HepG2 (cell line): Measurements from ENCODE around the gene TIMM10. TPM values are rescaled to one million over a fixed set of nuclear protein-coding genes. Genes with fewer than 3 reads are reported as not detected.

Source experiments
- CBX2 ChIP-seq, 2 experiments: fragments of 200-600 bp in 1 of 2; sonication (generic); formaldehyde crosslinking in 1 of 2; IDR thresholded peaks; 2 replicates each; pipeline versions ENCODE4 v1.7.0 to v1.8.1; 2018 to 2022; ENCODE audit warnings: low read depth in 2 of 2, low read length in 1 of 2, mild to moderate bottlenecking in 1 of 2, missing genetic modification reagents in 1 of 2
- EP300 ChIP-seq, 3 experiments: sonication (generic) in 1 of 3; formaldehyde crosslinking in 1 of 3; IDR thresholded peaks; 2 replicates each; pipeline versions ENCODE4 v1.5.1 to v1.6.1; 2011 to 2020; ENCODE audit warnings: low read depth in 2 of 3, low read length in 2 of 3, borderline replicate concordance in 1 of 3, improper control_type of control experiment in 1 of 3, mild to moderate bottlenecking in 1 of 3, missing genetic modification reagents in 1 of 3, moderate library complexity in 1 of 3
- ETV5 ChIP-seq: IDR thresholded peaks from 2 replicates; pipeline ENCODE4 v1.6.1; 2018; ENCODE audit warnings: missing biosample characterization, missing genetic modification reagents, inconsistent platforms, borderline replicate concordance
- MEIS1 ChIP-seq: sonication (generic); formaldehyde crosslinking; IDR thresholded peaks from 2 replicates; pipeline ENCODE4 v1.9.0; 2021; ENCODE audit warnings: mild to moderate bottlenecking, missing genetic modification reagents, moderate library complexity, borderline replicate concordance
- MIER3 ChIP-seq: IDR thresholded peaks from 2 replicates; pipeline ENCODE4 v1.6.1; 2016; ENCODE audit warnings: missing compliant biosample characterization, borderline replicate concordance
- PLRG1 ChIP-seq: fragments of 450-650 bp; conservative IDR thresholded peaks from 2 replicates; pipeline ENCODE4 v1.6.1; 2016
- PRPF4 ChIP-seq: fragments of 200-400 bp; formaldehyde crosslinking; IDR thresholded peaks from 2 replicates; pipeline ENCODE4 v1.6.1; 2016; ENCODE audit warnings: low read length, low read depth; ENCODE audit not compliant: poor library complexity, severe bottlenecking
- SIX4 ChIP-seq: sonication (generic); formaldehyde crosslinking; IDR thresholded peaks from 2 replicates; pipeline ENCODE4 v1.4.0; 2020; ENCODE audit warnings: missing genetic modification reagents
- SMAD9 ChIP-seq: sonication (generic); formaldehyde crosslinking; IDR thresholded peaks from 2 replicates; pipeline ENCODE4 v1.5.1; 2020; ENCODE audit warnings: mild to moderate bottlenecking, missing genetic modification reagents
- TAF15 ChIP-seq: fragments of 200-400 bp; formaldehyde crosslinking; IDR thresholded peaks from one replicate; pipeline ENCODE4 v1.6.1; 2018; ENCODE audit warnings: mild to moderate bottlenecking, low read depth, low read length; ENCODE audit not compliant: poor library complexity, severe bottlenecking
- ZMYM3 ChIP-seq: sonication (generic); formaldehyde crosslinking; IDR thresholded peaks from 2 replicates; pipeline ENCODE4 v1.5.1; 2020; ENCODE audit warnings: mild to moderate bottlenecking, missing genetic modification reagents
- ZNF33B ChIP-seq: sonication (generic); formaldehyde crosslinking; IDR thresholded peaks from 2 replicates; pipeline ENCODE4 v1.5.1; 2020; ENCODE audit warnings: mild to moderate bottlenecking, missing genetic modification reagents
- ZNF383 ChIP-seq: sonication (generic); formaldehyde crosslinking; IDR thresholded peaks from 2 replicates; pipeline ENCODE4 v1.4.0; 2020; ENCODE audit warnings: missing genetic modification reagents, mild to moderate bottlenecking, borderline replicate concordance
- ZNF530 ChIP-seq: sonication (generic); formaldehyde crosslinking; IDR thresholded peaks from 2 replicates; pipeline ENCODE4 v1.5.0; 2020; ENCODE audit warnings: low read depth, mild to moderate bottlenecking, missing genetic modification reagents
- ZNF616 ChIP-seq: sonication (generic); formaldehyde crosslinking; IDR thresholded peaks from 2 replicates; pipeline ENCODE4 v1.5.0; 2020; ENCODE audit warnings: low read depth, mild to moderate bottlenecking, missing genetic modification reagents
- ZNF768 ChIP-seq: sonication (generic); formaldehyde crosslinking; IDR thresholded peaks from 2 replicates; pipeline ENCODE4 v1.4.0; 2020; ENCODE audit warnings: missing genetic modification reagents
- ZSCAN9 ChIP-seq: IDR thresholded peaks from 2 replicates; pipeline ENCODE4 v1.6.1; 2016; ENCODE audit warnings: borderline replicate concordance
- polyA plus RNA-seq, 8 experiments: library from polyadenylated mRNA; depleted of rRNA in 3 of 8; stranded (reverse) in 7 of 8; unstranded in 1 of 8; fragments of >200 nt; fragmentation: Illumina TruSeq in 4 of 8; extraction: Trizol in 4 of 8; gene quantifications; 2 replicates each; pipeline versions ENCODE4 v1.2.1 to v1.2.3, GENCODE V29; 2011 to 2016; ENCODE audit warnings: low read depth in 4 of 8, missing spikeins in 1 of 8, mixed read lengths in 1 of 8; ENCODE audit not compliant: insufficient read depth in 1 of 8
- total RNA-seq, 5 experiments: library from RNA; depleted of rRNA; stranded (reverse); fragments of >200 nt; fragmentation: Illumina TruSeq; extraction: Trizol; gene quantifications; 2 replicates each; pipeline ENCODE4 v1.2.3, GENCODE V29; 2016; ENCODE audit warnings: low read depth in 1 of 5
- TF ChIP-seq, protein P1 (sequence below): sonication (generic); formaldehyde crosslinking; IDR thresholded peaks from 2 replicates; pipeline ENCODE4 v1.4.0; 2020; ENCODE audit warnings: mild to moderate bottlenecking, missing genetic modification reagents
- TF ChIP-seq, protein P2 (sequence below): sonication (generic); formaldehyde crosslinking; IDR thresholded peaks from 2 replicates; pipeline ENCODE4 v1.8.0; 2022; ENCODE audit warnings: mild to moderate bottlenecking, missing genetic modification reagents, moderate library complexity

TIMM10 gene
- total and polyA plus RNA-seq, 2 of the 13 experiments (the other 11 are each of a cell fraction or from before 2014, with no cell fraction given): 67.8 to 82.2 TPM

DNA sequence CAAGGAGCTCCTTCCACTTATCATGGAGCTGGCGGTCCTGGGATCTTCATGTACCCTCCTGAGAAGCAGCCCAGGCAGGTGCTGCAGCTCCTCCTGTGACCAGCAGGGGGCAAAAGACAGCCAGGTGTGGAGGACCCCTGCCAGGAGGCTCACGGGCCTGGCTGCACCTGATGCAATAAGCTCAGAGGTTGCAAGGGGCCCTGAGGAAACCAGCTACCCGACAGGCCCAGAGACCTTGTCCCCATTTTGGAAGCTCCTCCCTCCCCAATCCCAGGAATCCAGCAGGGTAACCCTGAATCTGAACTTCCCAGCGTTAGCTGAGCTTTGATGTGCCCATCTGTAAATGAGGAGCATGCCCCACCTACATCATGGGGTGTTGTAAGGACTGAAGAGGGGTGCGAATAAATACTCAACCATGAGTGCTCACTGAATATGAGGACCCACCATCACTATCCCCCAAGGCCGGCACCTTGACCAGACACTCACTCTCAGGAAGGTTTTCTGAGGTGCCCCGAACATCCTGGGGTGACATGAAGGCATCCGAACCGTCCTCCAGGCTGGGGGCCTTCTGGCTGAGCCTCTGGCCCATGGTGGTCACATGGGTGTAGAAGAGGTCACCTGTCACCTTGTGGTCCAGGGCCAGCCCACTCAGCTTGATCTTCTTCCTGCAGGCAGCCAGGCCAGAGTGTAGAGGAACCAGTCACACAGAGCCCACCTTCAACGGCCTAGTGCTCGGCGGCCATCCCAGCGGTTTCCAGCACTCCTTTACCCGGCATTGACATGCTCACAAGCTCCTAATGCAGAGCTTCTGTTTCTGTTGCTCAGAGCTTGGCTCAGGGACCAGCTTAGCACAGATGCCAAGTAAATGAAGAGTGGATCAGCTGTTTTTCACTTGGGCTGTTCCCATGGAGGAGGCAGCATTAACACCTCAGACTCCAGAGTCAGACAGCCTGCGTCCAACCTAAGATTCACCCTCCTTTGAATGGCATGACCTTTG is 36.7 kb downstream of the TIMM10 start (continued):
- TF ChIP-seq, protein P1, sequence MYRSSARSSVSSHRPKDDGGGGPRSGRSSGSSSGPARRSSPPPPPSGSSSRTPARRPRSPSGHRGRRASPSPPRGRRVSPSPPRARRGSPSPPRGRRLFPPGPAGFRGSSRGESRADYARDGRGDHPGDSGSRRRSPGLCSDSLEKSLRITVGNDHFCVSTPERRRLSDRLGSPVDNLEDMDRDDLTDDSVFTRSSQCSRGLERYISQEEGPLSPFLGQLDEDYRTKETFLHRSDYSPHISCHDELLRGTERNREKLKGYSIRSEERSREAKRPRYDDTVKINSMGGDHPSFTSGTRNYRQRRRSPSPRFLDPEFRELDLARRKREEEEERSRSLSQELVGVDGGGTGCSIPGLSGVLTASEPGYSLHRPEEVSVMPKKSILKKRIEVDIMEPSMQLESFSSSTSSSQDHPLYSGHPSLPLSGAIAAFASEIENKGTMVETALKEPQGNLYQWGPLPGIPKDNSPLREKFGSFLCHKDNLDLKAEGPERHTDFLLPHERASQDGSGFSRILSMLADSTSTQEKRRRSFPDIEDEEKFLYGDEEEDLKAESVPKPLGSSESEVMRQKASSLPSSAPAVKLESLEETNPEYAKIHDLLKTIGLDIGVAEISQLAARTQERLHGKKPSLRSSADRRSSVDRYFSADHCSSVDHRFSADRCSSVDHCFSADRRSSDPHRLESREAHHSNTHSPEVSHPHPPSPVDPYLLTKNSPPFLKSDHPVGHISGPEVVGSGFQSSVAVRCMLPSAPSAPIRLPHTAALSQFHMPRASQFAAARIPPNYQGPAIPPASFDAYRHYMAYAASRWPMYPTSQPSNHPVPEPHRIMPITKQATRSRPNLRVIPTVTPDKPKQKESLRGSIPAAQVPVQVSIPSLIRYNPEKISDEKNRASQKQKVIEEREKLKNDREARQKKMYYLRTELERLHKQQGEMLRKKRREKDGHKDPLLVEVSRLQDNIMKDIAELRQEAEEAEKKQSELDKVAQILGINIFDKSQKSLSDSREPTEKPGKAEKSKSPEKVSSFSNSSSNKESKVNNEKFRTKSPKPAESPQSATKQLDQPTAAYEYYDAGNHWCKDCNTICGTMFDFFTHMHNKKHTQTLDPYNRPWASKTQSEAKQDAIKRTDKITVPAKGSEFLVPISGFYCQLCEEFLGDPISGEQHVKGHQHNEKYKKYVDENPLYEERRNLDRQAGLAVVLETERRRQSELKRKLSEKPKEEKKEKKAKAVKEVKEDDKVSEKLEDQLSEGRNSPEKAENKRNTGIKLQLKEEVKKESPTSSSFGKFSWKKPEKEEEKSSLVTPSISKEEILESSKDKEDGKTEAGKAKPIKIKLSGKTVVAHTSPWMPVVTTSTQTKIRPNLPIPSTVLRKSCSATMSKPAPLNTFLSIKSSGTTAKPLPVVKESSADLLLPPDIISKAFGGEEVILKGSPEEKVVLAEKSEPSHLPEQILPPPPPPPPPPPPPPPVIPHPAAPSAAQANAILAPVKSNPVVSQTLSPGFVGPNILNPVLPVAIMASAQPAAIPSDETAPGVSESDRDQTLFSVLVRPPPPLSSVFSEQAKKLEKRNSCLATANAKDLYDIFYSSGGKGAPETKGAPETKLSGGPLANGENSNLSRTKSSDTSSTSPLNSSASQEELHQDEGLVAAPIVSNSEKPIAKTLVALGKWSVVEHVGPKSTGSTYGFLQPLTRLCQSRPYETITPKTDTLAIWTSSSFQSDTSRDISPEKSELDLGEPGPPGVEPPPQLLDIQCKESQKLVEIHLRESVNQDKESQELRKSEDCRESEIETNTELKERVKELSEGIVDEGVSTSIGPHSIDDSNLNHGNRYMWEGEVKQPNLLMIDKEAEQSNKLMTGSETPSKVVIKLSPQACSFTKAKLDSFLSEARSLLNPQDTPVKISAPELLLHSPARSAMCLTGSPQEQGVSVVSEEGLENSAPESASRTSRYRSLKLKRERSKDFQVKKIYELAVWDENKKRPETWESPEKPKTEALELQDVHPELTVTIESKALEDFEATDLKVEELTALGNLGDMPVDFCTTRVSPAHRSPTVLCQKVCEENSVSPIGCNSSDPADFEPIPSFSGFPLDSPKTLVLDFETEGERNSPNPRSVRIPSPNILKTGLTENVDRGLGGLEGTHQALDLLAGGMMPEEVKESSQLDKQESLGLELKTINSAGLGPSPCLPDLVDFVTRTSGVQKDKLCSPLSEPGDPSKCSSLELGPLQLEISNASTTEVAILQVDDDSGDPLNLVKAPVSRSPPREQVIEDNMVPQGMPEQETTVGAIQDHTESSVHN (CRISPR knock-in tag): no peak
- no peak for TF ChIP-seq SIX4 (CRISPR knock-in tag)
- no peak for TF ChIP-seq MEIS1
- no peak for TF ChIP-seq CBX2 (IDR thresholded peaks at IDR 0.05; ENCODE audit: low read depth, low read length)
- no peak for TF ChIP-seq CBX2 (CRISPR knock-in tag; IDR thresholded peaks at IDR 0.05; ENCODE audit: low read depth)
- no peak for TF ChIP-seq ZMYM3 (CRISPR knock-in tag)
- TF ChIP-seq ZNF616: no peak
- TF ChIP-seq TAF15: no peak
- no peak for TF ChIP-seq PRPF4
- TF ChIP-seq EP300 (IDR thresholded peaks at IDR 0.05; ENCODE audit: low read depth in 2 of 2, low read length in 2 of 2): peak in 1 of 2 experiments; percentile 72; a peak in 2 of 4 replicates
- TF ChIP-seq EP300 (CRISPR knock-in tag; IDR thresholded peaks at IDR 0.05; ENCODE audit: borderline replicate concordance): peak; percentile 68; the same call in 1 of the 2 replicates
- peak; percentile 71; the same call in 1 of the 2 replicates for TF ChIP-seq ZSCAN9 (CRISPR knock-in tag)
- TF ChIP-seq ZNF768 (CRISPR knock-in tag): peak; percentile 61; the same call in 1 of the 2 replicates
- TF ChIP-seq, protein P2, sequence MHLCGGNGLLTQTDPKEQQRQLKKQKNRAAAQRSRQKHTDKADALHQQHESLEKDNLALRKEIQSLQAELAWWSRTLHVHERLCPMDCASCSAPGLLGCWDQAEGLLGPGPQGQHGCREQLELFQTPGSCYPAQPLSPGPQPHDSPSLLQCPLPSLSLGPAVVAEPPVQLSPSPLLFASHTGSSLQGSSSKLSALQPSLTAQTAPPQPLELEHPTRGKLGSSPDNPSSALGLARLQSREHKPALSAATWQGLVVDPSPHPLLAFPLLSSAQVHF (CRISPR knock-in tag): no peak
- TF ChIP-seq ZNF530 (CRISPR knock-in tag): no peak
- no peak for TF ChIP-seq SMAD9 (CRISPR knock-in tag)
- TF ChIP-seq MIER3 (CRISPR knock-in tag): no peak
- TF ChIP-seq ETV5 (CRISPR knock-in tag): no peak
- TF ChIP-seq ZNF33B (CRISPR knock-in tag): no peak
- no peak for TF ChIP-seq ZNF383
- TF ChIP-seq PLRG1: no peak
